ENCODE data around the gene PURA. TPM values are rescaled to one million over a fixed set of nuclear protein-coding genes. Genes with fewer than 3 reads are reported as not detected.

The PURA gene
- total and polyA plus RNA-seq, 4 donors, result 2.8 to 14.7 (median 5.6) TPM

GRCh38 chr5:140115186-140115500 is 1.2 kb downstream of the PURA start:
- no peaks in the 10 kb centered on the region for H3K36me3 ChIP-seq (ENCODE audit: control insufficient read depth in 4 of 4, insufficient read depth in 3 of 4, low read depth in 1 of 4, low read length in 3 of 4)
- peak overlapping the region in 1 of 2 donors; percentile 77 for H3K9ac ChIP-seq (ENCODE audit: low read depth in 1 of 2, low read length in 2 of 2)
- TF ChIP-seq, protein P1, sequence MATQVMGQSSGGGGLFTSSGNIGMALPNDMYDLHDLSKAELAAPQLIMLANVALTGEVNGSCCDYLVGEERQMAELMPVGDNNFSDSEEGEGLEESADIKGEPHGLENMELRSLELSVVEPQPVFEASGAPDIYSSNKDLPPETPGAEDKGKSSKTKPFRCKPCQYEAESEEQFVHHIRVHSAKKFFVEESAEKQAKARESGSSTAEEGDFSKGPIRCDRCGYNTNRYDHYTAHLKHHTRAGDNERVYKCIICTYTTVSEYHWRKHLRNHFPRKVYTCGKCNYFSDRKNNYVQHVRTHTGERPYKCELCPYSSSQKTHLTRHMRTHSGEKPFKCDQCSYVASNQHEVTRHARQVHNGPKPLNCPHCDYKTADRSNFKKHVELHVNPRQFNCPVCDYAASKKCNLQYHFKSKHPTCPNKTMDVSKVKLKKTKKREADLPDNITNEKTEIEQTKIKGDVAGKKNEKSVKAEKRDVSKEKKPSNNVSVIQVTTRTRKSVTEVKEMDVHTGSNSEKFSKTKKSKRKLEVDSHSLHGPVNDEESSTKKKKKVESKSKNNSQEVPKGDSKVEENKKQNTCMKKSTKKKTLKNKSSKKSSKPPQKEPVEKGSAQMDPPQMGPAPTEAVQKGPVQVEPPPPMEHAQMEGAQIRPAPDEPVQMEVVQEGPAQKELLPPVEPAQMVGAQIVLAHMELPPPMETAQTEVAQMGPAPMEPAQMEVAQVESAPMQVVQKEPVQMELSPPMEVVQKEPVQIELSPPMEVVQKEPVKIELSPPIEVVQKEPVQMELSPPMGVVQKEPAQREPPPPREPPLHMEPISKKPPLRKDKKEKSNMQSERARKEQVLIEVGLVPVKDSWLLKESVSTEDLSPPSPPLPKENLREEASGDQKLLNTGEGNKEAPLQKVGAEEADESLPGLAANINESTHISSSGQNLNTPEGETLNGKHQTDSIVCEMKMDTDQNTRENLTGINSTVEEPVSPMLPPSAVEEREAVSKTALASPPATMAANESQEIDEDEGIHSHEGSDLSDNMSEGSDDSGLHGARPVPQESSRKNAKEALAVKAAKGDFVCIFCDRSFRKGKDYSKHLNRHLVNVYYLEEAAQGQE (IDR thresholded peaks at IDR 0.05), result no peak
- TF ChIP-seq NR2F2 (IDR thresholded peaks at IDR 0.05) (no peak), HNF4A (conservative IDR thresholded peaks at IDR 0.05) (no peak), FOXA1 (IDR thresholded peaks at IDR 0.05) (no peak), YY1 (IDR thresholded peaks at IDR 0.05) (no peak)
- TF ChIP-seq, protein P2, sequence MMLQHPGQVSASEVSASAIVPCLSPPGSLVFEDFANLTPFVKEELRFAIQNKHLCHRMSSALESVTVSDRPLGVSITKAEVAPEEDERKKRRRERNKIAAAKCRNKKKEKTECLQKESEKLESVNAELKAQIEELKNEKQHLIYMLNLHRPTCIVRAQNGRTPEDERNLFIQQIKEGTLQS (IDR thresholded peaks at IDR 0.05), result no peak
- H3K4me3 ChIP-seq (ENCODE audit: low read depth in 1 of 3, low read length in 3 of 3), result peak overlapping the region; percentile 72 to 99 (median 93)
- WGBS, result 39% methylated on average over 1 of the region's 1 CpG
- peak overlapping the region in 1 of 2 donors; percentile 89 for H3K27ac ChIP-seq (ENCODE audit: low read depth in 1 of 2, low read length in 2 of 2)
- no peaks in the 10 kb centered on the region for H3K9me3 ChIP-seq (ENCODE audit: control insufficient read depth in 4 of 4, low read length in 3 of 4)
- H3K27me3 ChIP-seq (ENCODE audit: control insufficient read depth in 4 of 4, insufficient read depth in 4 of 4, low read length in 3 of 4), result no peaks in the 10 kb centered on the region
- H3K4me1 ChIP-seq (ENCODE audit: control insufficient read depth in 4 of 4, insufficient read depth in 4 of 4, low read length in 3 of 4), result peaks cover 6 to 55% (median 32%) of the 10 kb centered on the region in 4 donors
- no peak for DNase-seq (ENCODE audit: low spot score)

- TF ChIP-seq JUND (IDR thresholded peaks at IDR 0.05), result no peak
- no peak for TF ChIP-seq RXRA (IDR thresholded peaks at IDR 0.05)
- TF ChIP-seq, protein P1 (IDR thresholded peaks at IDR 0.05), result no peak
- no peak for TF ChIP-seq SP1 (IDR thresholded peaks at IDR 0.05)
- TF ChIP-seq FOXA2 (IDR thresholded peaks at IDR 0.05), result no peak
- no peak for TF ChIP-seq MAX (IDR thresholded peaks at IDR 0.05)
- Histone ChIP-seq H3K9me3 (ENCODE audit: control insufficient read depth in 4 of 4, low read length in 3 of 4) (no peaks in the 10 kb centered on the region), H3K4me1 (ENCODE audit: control insufficient read depth in 4 of 4, insufficient read depth in 4 of 4, low read length in 3 of 4) (peaks cover 6 to 53% (median 30%) of the 10 kb centered on the region in 4 donors), H3K27ac (ENCODE audit: low read depth in 1 of 2, low read length in 2 of 2) (no peak overlapping the region), H3K9ac (ENCODE audit: low read depth in 1 of 2, low read length in 2 of 2) (no peak overlapping the region), H3K27me3 (ENCODE audit: control insufficient read depth in 4 of 4, insufficient read depth in 4 of 4, low read length in 3 of 4) (no peaks in the 10 kb centered on the region), H3K36me3 (ENCODE audit: control insufficient read depth in 4 of 4, insufficient read depth in 3 of 4, low read depth in 1 of 4, low read length in 3 of 4) (no peaks in the 10 kb centered on the region), H3K4me3 (ENCODE audit: low read depth in 1 of 3, low read length in 3 of 3) (no peak overlapping the region)
- DNase-seq (ENCODE audit: low spot score), result no peak
- WGBS, result 83% methylated on average over 2 of the region's 2 CpGs
Observed at GRCh38 chr5:140116716-140117115, 2.8 kb downstream of the PURA start.

GRCh38 chr5:140117523-140117922 is 3.6 kb downstream of the PURA start:
- no peak overlapping the region for H3K4me3 ChIP-seq (ENCODE audit: low read depth in 1 of 3, low read length in 3 of 3)
- H3K36me3 ChIP-seq (ENCODE audit: control insufficient read depth in 4 of 4, insufficient read depth in 3 of 4, low read depth in 1 of 4, low read length in 3 of 4), result no peaks in the 10 kb centered on the region
- DNase-seq (ENCODE audit: low spot score), result no peak
- H3K27ac ChIP-seq (ENCODE audit: low read depth in 1 of 2, low read length in 2 of 2), result no peak overlapping the region
- peaks cover 6 to 46% (median 26%) of the 10 kb centered on the region in 4 donors for H3K4me1 ChIP-seq (ENCODE audit: control insufficient read depth in 4 of 4, insufficient read depth in 4 of 4, low read length in 3 of 4)
- no peak overlapping the region for H3K9ac ChIP-seq (ENCODE audit: low read depth in 1 of 2, low read length in 2 of 2)
- WGBS, result 81% methylated on average over 3 of the region's 3 CpGs
- H3K27me3 ChIP-seq (ENCODE audit: control insufficient read depth in 4 of 4, insufficient read depth in 4 of 4, low read length in 3 of 4), result no peaks in the 10 kb centered on the region
- no peaks in the 10 kb centered on the region for H3K9me3 ChIP-seq (ENCODE audit: control insufficient read depth in 4 of 4, low read length in 3 of 4)
- TF ChIP-seq, protein P3, sequence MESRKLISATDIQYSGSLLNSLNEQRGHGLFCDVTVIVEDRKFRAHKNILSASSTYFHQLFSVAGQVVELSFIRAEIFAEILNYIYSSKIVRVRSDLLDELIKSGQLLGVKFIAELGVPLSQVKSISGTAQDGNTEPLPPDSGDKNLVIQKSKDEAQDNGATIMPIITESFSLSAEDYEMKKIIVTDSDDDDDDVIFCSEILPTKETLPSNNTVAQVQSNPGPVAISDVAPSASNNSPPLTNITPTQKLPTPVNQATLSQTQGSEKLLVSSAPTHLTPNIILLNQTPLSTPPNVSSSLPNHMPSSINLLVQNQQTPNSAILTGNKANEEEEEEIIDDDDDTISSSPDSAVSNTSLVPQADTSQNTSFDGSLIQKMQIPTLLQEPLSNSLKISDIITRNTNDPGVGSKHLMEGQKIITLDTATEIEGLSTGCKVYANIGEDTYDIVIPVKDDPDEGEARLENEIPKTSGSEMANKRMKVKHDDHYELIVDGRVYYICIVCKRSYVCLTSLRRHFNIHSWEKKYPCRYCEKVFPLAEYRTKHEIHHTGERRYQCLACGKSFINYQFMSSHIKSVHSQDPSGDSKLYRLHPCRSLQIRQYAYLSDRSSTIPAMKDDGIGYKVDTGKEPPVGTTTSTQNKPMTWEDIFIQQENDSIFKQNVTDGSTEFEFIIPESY (IDR thresholded peaks at IDR 0.05), result no peak
- TF ChIP-seq NR2F2 (IDR thresholded peaks at IDR 0.05) (no peak), FOXA1 (IDR thresholded peaks at IDR 0.05) (no peak), RXRA (IDR thresholded peaks at IDR 0.05) (no peak), YY1 (IDR thresholded peaks at IDR 0.05) (no peak), MAX (IDR thresholded peaks at IDR 0.05) (no peak), EGR1 (IDR thresholded peaks at IDR 0.05; ENCODE audit: low read depth in 2 of 2) (no peak), FOXA2 (IDR thresholded peaks at IDR 0.05) (no peak), JUND (IDR thresholded peaks at IDR 0.05) (no peak)
- TF ChIP-seq, protein P1 (IDR thresholded peaks at IDR 0.05), result no peak

All from liver (tissue), 9 donors.